ENCODE results near the gene ARHGAP28. TPM values are rescaled to one million over a fixed set of nuclear protein-coding genes. Genes with fewer than 3 reads are reported as not detected.

The ARHGAP28 gene
- total RNA-seq, 1 experiment from 2014 or later, result 9.2 TPM

- Histone ChIP-seq H3K4ac (ENCODE audit: low read depth, low read length) (no peak overlapping the region), H3K79me1 (ENCODE audit: insufficient read depth, low read depth, low read length, poor library complexity, severe bottlenecking) (no peaks in the 10 kb centered on the region), H2BK20ac (ENCODE audit: low read depth, low read length, poor library complexity, severe bottlenecking) (no peak overlapping the region), H3K27me3 (ENCODE audit: insufficient read depth, low read length) (no peaks in the 10 kb centered on the region), H3K23me2 (ENCODE audit: insufficient read length, low read depth, low read length, poor library complexity, severe bottlenecking) (no peaks in the 10 kb centered on the region), H3K18ac (ENCODE audit: insufficient read length, low read depth, low read length) (no peak overlapping the region), H3K56ac (ENCODE audit: insufficient read length, low read depth, low read length) (no peak overlapping the region), H3K27ac (ENCODE audit: insufficient read length, low read depth, low read length) (no peak overlapping the region), H3K9me3 (ENCODE audit: control insufficient read depth, low read depth, low read length) (no peaks in the 10 kb centered on the region), H2AFZ (ENCODE audit: low read length) (no peak overlapping the region), H2BK15ac (ENCODE audit: low read depth, low read length) (no peak overlapping the region), H2BK12ac (ENCODE audit: insufficient read length, low read depth, low read length) (no peak overlapping the region), H4K91ac (ENCODE audit: insufficient read length, low read depth, low read length) (no peak overlapping the region), H2BK120ac (ENCODE audit: low read depth, low read length, poor library complexity, severe bottlenecking) (no peak overlapping the region), H3K79me2 (ENCODE audit: insufficient read depth, low read length) (no peaks in the 10 kb centered on the region), H3K9ac (ENCODE audit: extremely low read depth, insufficient read length, low read length) (no peak overlapping the region), H3K4me2 (ENCODE audit: insufficient read depth, insufficient read length, low read length) (no peak overlapping the region), H4K5ac (ENCODE audit: insufficient read length, low read depth, low read length) (no peak overlapping the region), H2BK5ac (ENCODE audit: insufficient read length, low read length) (no peak overlapping the region), H2AK5ac (ENCODE audit: insufficient read length, low read length) (no peak overlapping the region), H4K20me1 (ENCODE audit: control insufficient read depth, insufficient read depth, insufficient read length) (no peaks in the 10 kb centered on the region), H3K14ac (ENCODE audit: insufficient read depth, low read length) (no peak overlapping the region), H3T11ph (ENCODE audit: low read length) (no peak overlapping the region), H4K8ac (replicated peaks; ENCODE audit: insufficient read length, low read depth, low read length) (no peak overlapping the region), H3K23ac (ENCODE audit: insufficient read length, low read depth, low read length) (no peak overlapping the region), H3K4me1 (ENCODE audit: insufficient read depth, low read length) (no peaks in the 10 kb centered on the region; the same call in 1 of the 2 replicates)
- H3K4me3 Mint-ChIP-seq, result no peak overlapping the region
- peak overlapping the region; percentile 19 to 73 (median 69); a peak in 3 of 7 replicates for H3K27ac Mint-ChIP-seq
- peaks cover under 1 to 8% (median 5%) of the 10 kb centered on the region in 3 experiments; a peak in 6 of 7 replicates for H3K36me3 Mint-ChIP-seq (ENCODE audit: insufficient read depth in 1 of 3, low read depth in 3 of 3)
- TF ChIP-seq, protein P1, sequence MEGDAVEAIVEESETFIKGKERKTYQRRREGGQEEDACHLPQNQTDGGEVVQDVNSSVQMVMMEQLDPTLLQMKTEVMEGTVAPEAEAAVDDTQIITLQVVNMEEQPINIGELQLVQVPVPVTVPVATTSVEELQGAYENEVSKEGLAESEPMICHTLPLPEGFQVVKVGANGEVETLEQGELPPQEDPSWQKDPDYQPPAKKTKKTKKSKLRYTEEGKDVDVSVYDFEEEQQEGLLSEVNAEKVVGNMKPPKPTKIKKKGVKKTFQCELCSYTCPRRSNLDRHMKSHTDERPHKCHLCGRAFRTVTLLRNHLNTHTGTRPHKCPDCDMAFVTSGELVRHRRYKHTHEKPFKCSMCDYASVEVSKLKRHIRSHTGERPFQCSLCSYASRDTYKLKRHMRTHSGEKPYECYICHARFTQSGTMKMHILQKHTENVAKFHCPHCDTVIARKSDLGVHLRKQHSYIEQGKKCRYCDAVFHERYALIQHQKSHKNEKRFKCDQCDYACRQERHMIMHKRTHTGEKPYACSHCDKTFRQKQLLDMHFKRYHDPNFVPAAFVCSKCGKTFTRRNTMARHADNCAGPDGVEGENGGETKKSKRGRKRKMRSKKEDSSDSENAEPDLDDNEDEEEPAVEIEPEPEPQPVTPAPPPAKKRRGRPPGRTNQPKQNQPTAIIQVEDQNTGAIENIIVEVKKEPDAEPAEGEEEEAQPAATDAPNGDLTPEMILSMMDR (conservative IDR thresholded peaks at IDR 0.05), result no peak
- H3K9me3 Mint-ChIP-seq, result peaks cover under 1 to 3% of the 10 kb centered on the region in 2 experiments; a peak in 2 of 5 replicates
- no CpG with 5 or more reads among the region's 4 CpGs for WGBS (ENCODE audit: extremely low coverage, insufficient read length, low lambda C conversion rate)
- no peaks in the 10 kb centered on the region for H3K27me3 Mint-ChIP-seq (ENCODE audit: low read depth)
- no peak for DNase-seq
- H3K4me1 Mint-ChIP-seq, result peaks cover 16 to 25% of the 10 kb centered on the region in 2 experiments
These were observed 65.8 kb downstream of the ARHGAP28 start for GRCh38 chr18:6795307-6795706.
